Gastroesophageal sphincter (tissue), 3 donors: ENCODE measurements around the gene MAPK14.

Experiments used
- POLR2A ChIP-seq, 2 donors: fragments of 450-650 bp; IDR thresholded peaks; one replicate each; pipeline ENCODE4 v1.6.1; 2017; ENCODE audit warnings: antibody characterized with exemption in 2 of 2, mild to moderate bottlenecking in 2 of 2, moderate library complexity in 1 of 2
- POLR2AphosphoS5 ChIP-seq: sonication (generic); formaldehyde crosslinking; IDR thresholded peaks from one replicate; pipeline ENCODE4 v1.6.1; 2017; ENCODE audit warnings: antibody characterized with exemption
- TF ChIP-seq, protein P1 (sequence below), 4 experiments: fragments of 200-600 bp in 2 of 4; fragments of 450-650 bp in 2 of 4; sonication (generic) in 1 of 4; IDR thresholded peaks; one replicate each; pipeline ENCODE4 v1.5.1; 2017 to 2019; ENCODE audit warnings: antibody characterized with exemption in 4 of 4, mild to moderate bottlenecking in 2 of 4, moderate library complexity in 2 of 4

DNA sequence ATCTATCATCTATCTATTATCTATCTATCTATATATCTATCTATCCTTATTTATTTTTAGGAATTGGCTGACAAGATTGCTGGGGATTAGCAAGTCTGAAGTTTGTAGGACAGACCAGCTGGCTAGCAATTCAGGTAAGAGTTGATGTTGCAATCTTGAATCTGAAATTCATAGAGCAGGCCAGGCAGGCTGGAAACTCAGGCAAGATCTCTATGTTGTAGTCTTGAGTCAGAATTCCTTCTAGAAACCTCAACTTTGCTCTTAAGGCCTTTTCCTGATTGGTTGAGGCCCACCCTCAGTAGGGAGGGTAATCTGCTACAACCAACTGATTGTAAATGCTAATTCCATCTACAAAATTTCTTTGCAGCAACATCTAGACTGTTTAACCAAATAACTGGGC is 121.9 kb downstream of the MAPK14 start:
- TF ChIP-seq, protein P1, sequence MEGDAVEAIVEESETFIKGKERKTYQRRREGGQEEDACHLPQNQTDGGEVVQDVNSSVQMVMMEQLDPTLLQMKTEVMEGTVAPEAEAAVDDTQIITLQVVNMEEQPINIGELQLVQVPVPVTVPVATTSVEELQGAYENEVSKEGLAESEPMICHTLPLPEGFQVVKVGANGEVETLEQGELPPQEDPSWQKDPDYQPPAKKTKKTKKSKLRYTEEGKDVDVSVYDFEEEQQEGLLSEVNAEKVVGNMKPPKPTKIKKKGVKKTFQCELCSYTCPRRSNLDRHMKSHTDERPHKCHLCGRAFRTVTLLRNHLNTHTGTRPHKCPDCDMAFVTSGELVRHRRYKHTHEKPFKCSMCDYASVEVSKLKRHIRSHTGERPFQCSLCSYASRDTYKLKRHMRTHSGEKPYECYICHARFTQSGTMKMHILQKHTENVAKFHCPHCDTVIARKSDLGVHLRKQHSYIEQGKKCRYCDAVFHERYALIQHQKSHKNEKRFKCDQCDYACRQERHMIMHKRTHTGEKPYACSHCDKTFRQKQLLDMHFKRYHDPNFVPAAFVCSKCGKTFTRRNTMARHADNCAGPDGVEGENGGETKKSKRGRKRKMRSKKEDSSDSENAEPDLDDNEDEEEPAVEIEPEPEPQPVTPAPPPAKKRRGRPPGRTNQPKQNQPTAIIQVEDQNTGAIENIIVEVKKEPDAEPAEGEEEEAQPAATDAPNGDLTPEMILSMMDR (IDR thresholded peaks at IDR 0.05) = no peak
- TF ChIP-seq POLR2A (IDR thresholded peaks at IDR 0.05) (no peak), POLR2AphosphoS5 (no peak)
